Measurements from ENCODE around the gene RABGAP1L.

Gene RABGAP1L

GRCh38 chr1:174284052-174284451 is 124.7 kb downstream of the RABGAP1L start:
- H3K36me3 ChIP-seq (ENCODE audit: control insufficient read depth in 2 of 2, insufficient read depth in 2 of 2, low read length in 2 of 2), result peaks cover 0 to 4% of the 10 kb centered on the region in 2 donors
- H3K27me3 ChIP-seq (ENCODE audit: control insufficient read depth in 2 of 2, insufficient read depth in 2 of 2, low read length in 2 of 2), result no peaks in the 10 kb centered on the region
- no peak overlapping the region for H3K4me3 ChIP-seq (ENCODE audit: low read length in 2 of 2)
- no peak overlapping the region for H3K9ac ChIP-seq (ENCODE audit: low read depth in 1 of 2, low read length in 2 of 2)
- H3K9me3 ChIP-seq (ENCODE audit: control insufficient read depth in 2 of 2, low read length in 2 of 2), result no peaks in the 10 kb centered on the region
- H3K4me1 ChIP-seq (ENCODE audit: control insufficient read depth in 2 of 2, insufficient read depth in 2 of 2, low read length in 2 of 2), result no peaks in the 10 kb centered on the region
- H3K27ac ChIP-seq (ENCODE audit: low read depth in 2 of 2, low read length in 2 of 2), result no peak overlapping the region

- no peaks in the 10 kb centered on the region for H3K9me3 ChIP-seq (ENCODE audit: control insufficient read depth in 2 of 2, low read length in 2 of 2)
- H3K36me3 ChIP-seq (ENCODE audit: control insufficient read depth in 2 of 2, insufficient read depth in 2 of 2, low read length in 2 of 2), result peaks cover 0 to 10% of the 10 kb centered on the region in 2 donors
- H3K27me3 ChIP-seq (ENCODE audit: control insufficient read depth in 2 of 2, insufficient read depth in 2 of 2, low read length in 2 of 2), result no peaks in the 10 kb centered on the region
- H3K4me1 ChIP-seq (ENCODE audit: control insufficient read depth in 2 of 2, insufficient read depth in 2 of 2, low read length in 2 of 2), result no peaks in the 10 kb centered on the region
- H3K27ac ChIP-seq (ENCODE audit: low read depth in 2 of 2, low read length in 2 of 2), result no peak overlapping the region
- H3K9ac ChIP-seq (ENCODE audit: low read depth in 1 of 2, low read length in 2 of 2), result no peak overlapping the region
- no peak overlapping the region for H3K4me3 ChIP-seq (ENCODE audit: low read length in 2 of 2)
Measured at GRCh38 chr1:174286042-174286441, 126.7 kb downstream of the RABGAP1L start.

- Histone ChIP-seq H3K27me3 (ENCODE audit: control insufficient read depth in 2 of 2, insufficient read depth in 2 of 2, low read length in 2 of 2) (no peaks in the 10 kb centered on the region), H3K27ac (ENCODE audit: low read depth in 2 of 2, low read length in 2 of 2) (no peak overlapping the region), H3K9me3 (ENCODE audit: control insufficient read depth in 2 of 2, low read length in 2 of 2) (no peaks in the 10 kb centered on the region), H3K9ac (ENCODE audit: low read depth in 1 of 2, low read length in 2 of 2) (no peak overlapping the region), H3K4me3 (ENCODE audit: low read length in 2 of 2) (no peak overlapping the region), H3K4me1 (ENCODE audit: control insufficient read depth in 2 of 2, insufficient read depth in 2 of 2, low read length in 2 of 2) (peaks cover 0 to 4% of the 10 kb centered on the region in 2 donors), H3K36me3 (ENCODE audit: control insufficient read depth in 2 of 2, insufficient read depth in 2 of 2, low read length in 2 of 2) (peaks cover 0 to 10% of the 10 kb centered on the region in 2 donors)
Measured at GRCh38 chr1:174289644-174290310, 130.5 kb downstream of the RABGAP1L start.

- Histone ChIP-seq H3K4me3 (ENCODE audit: low read length in 2 of 2) (no peak overlapping the region), H3K36me3 (ENCODE audit: control insufficient read depth in 2 of 2, insufficient read depth in 2 of 2, low read length in 2 of 2) (peaks cover 0 to 10% of the 10 kb centered on the region in 2 donors), H3K9ac (ENCODE audit: low read depth in 1 of 2, low read length in 2 of 2) (no peak overlapping the region)
Measured at GRCh38 chr1:174291059-174291458, 131.7 kb downstream of the RABGAP1L start.

GRCh38 chr1:174296309-174296708 is 137.0 kb downstream of the RABGAP1L start:
- peaks cover 0 to under 1% of the 10 kb centered on the region in 2 donors for H3K9me3 ChIP-seq (ENCODE audit: control insufficient read depth in 2 of 2, low read length in 2 of 2)
- H3K9ac ChIP-seq (ENCODE audit: low read depth in 1 of 2, low read length in 2 of 2), result no peak overlapping the region
- peaks cover 0 to 4% of the 10 kb centered on the region in 2 donors for H3K4me1 ChIP-seq (ENCODE audit: control insufficient read depth in 2 of 2, insufficient read depth in 2 of 2, low read length in 2 of 2)
- peaks cover 0 to 3% of the 10 kb centered on the region in 2 donors for H3K36me3 ChIP-seq (ENCODE audit: control insufficient read depth in 2 of 2, insufficient read depth in 2 of 2, low read length in 2 of 2)
- H3K27ac ChIP-seq (ENCODE audit: low read depth in 2 of 2, low read length in 2 of 2), result no peak overlapping the region
- H3K27me3 ChIP-seq (ENCODE audit: control insufficient read depth in 2 of 2, insufficient read depth in 2 of 2, low read length in 2 of 2), result no peaks in the 10 kb centered on the region
- H3K4me3 ChIP-seq (ENCODE audit: low read length in 2 of 2), result no peak overlapping the region

More at GRCh38 chr1:174291059-174291458, 131.7 kb downstream of the RABGAP1L start:
- H3K4me1 ChIP-seq (ENCODE audit: control insufficient read depth in 2 of 2, insufficient read depth in 2 of 2, low read length in 2 of 2), result peaks cover 0 to 4% of the 10 kb centered on the region in 2 donors
- H3K27ac ChIP-seq (ENCODE audit: low read depth in 2 of 2, low read length in 2 of 2), result no peak overlapping the region
- no peaks in the 10 kb centered on the region for H3K9me3 ChIP-seq (ENCODE audit: control insufficient read depth in 2 of 2, low read length in 2 of 2)
- no peaks in the 10 kb centered on the region for H3K27me3 ChIP-seq (ENCODE audit: control insufficient read depth in 2 of 2, insufficient read depth in 2 of 2, low read length in 2 of 2)

GRCh38 chr1:174297351-174297750 is 138.0 kb downstream of the RABGAP1L start:
- Histone ChIP-seq H3K36me3 (ENCODE audit: control insufficient read depth in 2 of 2, insufficient read depth in 2 of 2, low read length in 2 of 2) (peaks cover 0 to 3% of the 10 kb centered on the region in 2 donors), H3K4me3 (ENCODE audit: low read length in 2 of 2) (no peak overlapping the region), H3K27me3 (ENCODE audit: control insufficient read depth in 2 of 2, insufficient read depth in 2 of 2, low read length in 2 of 2) (no peaks in the 10 kb centered on the region), H3K9me3 (ENCODE audit: control insufficient read depth in 2 of 2, low read length in 2 of 2) (peaks cover 0 to 4% of the 10 kb centered on the region in 2 donors), H3K27ac (ENCODE audit: low read depth in 2 of 2, low read length in 2 of 2) (no peak overlapping the region), H3K9ac (ENCODE audit: low read depth in 1 of 2, low read length in 2 of 2) (no peak overlapping the region), H3K4me1 (ENCODE audit: control insufficient read depth in 2 of 2, insufficient read depth in 2 of 2, low read length in 2 of 2) (peaks cover 0 to 4% of the 10 kb centered on the region in 2 donors)

GRCh38 chr1:174301295-174302077 is 142.2 kb downstream of the RABGAP1L start:
- Histone ChIP-seq H3K4me3 (ENCODE audit: low read length in 2 of 2) (no peak overlapping the region), H3K27me3 (ENCODE audit: control insufficient read depth in 2 of 2, insufficient read depth in 2 of 2, low read length in 2 of 2) (no peaks in the 10 kb centered on the region), H3K9ac (ENCODE audit: low read depth in 1 of 2, low read length in 2 of 2) (no peak overlapping the region), H3K9me3 (ENCODE audit: control insufficient read depth in 2 of 2, low read length in 2 of 2) (peaks cover 0 to 4% of the 10 kb centered on the region in 2 donors), H3K4me1 (ENCODE audit: control insufficient read depth in 2 of 2, insufficient read depth in 2 of 2, low read length in 2 of 2) (no peaks in the 10 kb centered on the region), H3K36me3 (ENCODE audit: control insufficient read depth in 2 of 2, insufficient read depth in 2 of 2, low read length in 2 of 2) (peaks cover 3 to 6% of the 10 kb centered on the region in 2 donors), H3K27ac (ENCODE audit: low read depth in 2 of 2, low read length in 2 of 2) (no peak overlapping the region)

GRCh38 chr1:174308604-174309003 is 149.3 kb downstream of the RABGAP1L start:
- Histone ChIP-seq H3K27me3 (ENCODE audit: control insufficient read depth in 2 of 2, insufficient read depth in 2 of 2, low read length in 2 of 2) (no peaks in the 10 kb centered on the region), H3K4me1 (ENCODE audit: control insufficient read depth in 2 of 2, insufficient read depth in 2 of 2, low read length in 2 of 2) (no peaks in the 10 kb centered on the region), H3K36me3 (ENCODE audit: control insufficient read depth in 2 of 2, insufficient read depth in 2 of 2, low read length in 2 of 2) (peaks cover 0 to 6% of the 10 kb centered on the region in 2 donors), H3K9ac (ENCODE audit: low read depth in 1 of 2, low read length in 2 of 2) (no peak overlapping the region), H3K27ac (ENCODE audit: low read depth in 2 of 2, low read length in 2 of 2) (no peak overlapping the region), H3K9me3 (ENCODE audit: control insufficient read depth in 2 of 2, low read length in 2 of 2) (peaks cover 0 to 3% of the 10 kb centered on the region in 2 donors), H3K4me3 (ENCODE audit: low read length in 2 of 2) (no peak overlapping the region)

- Histone ChIP-seq H3K27me3 (ENCODE audit: control insufficient read depth in 2 of 2, insufficient read depth in 2 of 2, low read length in 2 of 2) (no peaks in the 10 kb centered on the region), H3K27ac (ENCODE audit: low read depth in 2 of 2, low read length in 2 of 2) (no peak overlapping the region), H3K36me3 (ENCODE audit: control insufficient read depth in 2 of 2, insufficient read depth in 2 of 2, low read length in 2 of 2) (peaks cover 0 to 6% of the 10 kb centered on the region in 2 donors), H3K4me1 (ENCODE audit: control insufficient read depth in 2 of 2, insufficient read depth in 2 of 2, low read length in 2 of 2) (no peaks in the 10 kb centered on the region), H3K9me3 (ENCODE audit: control insufficient read depth in 2 of 2, low read length in 2 of 2) (peaks cover 0 to 6% of the 10 kb centered on the region in 2 donors), H3K9ac (ENCODE audit: low read depth in 1 of 2, low read length in 2 of 2) (no peak overlapping the region), H3K4me3 (ENCODE audit: low read length in 2 of 2) (no peak overlapping the region)
Measured at GRCh38 chr1:174309490-174309889, 150.2 kb downstream of the RABGAP1L start.

GRCh38 chr1:174314433-174314832 is 155.1 kb downstream of the RABGAP1L start:
- H3K27ac ChIP-seq (ENCODE audit: low read depth in 2 of 2, low read length in 2 of 2), result no peak overlapping the region
- H3K4me3 ChIP-seq (ENCODE audit: low read length in 2 of 2), result peak overlapping the region in 1 of 2 donors; percentile 0
- peaks cover 4 to 11% of the 10 kb centered on the region in 2 donors for H3K9me3 ChIP-seq (ENCODE audit: control insufficient read depth in 2 of 2, low read length in 2 of 2)
- H3K9ac ChIP-seq (ENCODE audit: low read depth in 1 of 2, low read length in 2 of 2), result no peak overlapping the region
- H3K4me1 ChIP-seq (ENCODE audit: control insufficient read depth in 2 of 2, insufficient read depth in 2 of 2, low read length in 2 of 2), result no peaks in the 10 kb centered on the region
- no peaks in the 10 kb centered on the region for H3K27me3 ChIP-seq (ENCODE audit: control insufficient read depth in 2 of 2, insufficient read depth in 2 of 2, low read length in 2 of 2)
- H3K36me3 ChIP-seq (ENCODE audit: control insufficient read depth in 2 of 2, insufficient read depth in 2 of 2, low read length in 2 of 2), result no peaks in the 10 kb centered on the region
